Fibroblast of pulmonary artery (primary cell): ENCODE data around the gene SEC14L5.

Experiments used
- DNase-seq: peaks from one replicate; pipeline ENCODE4 v3.0.0-alpha.2; 2010; ENCODE audit warnings: low read depth
- H3K4me3 ChIP-seq: replicated peaks from 2 replicates; pipeline ENCODE4 v1.5.1; 2011; ENCODE audit warnings: low read depth, mild to moderate bottlenecking, control low read depth, low read length, moderate library complexity
- TF ChIP-seq, protein P1 (sequence below): IDR thresholded peaks from 2 replicates; pipeline ENCODE4 v1.5.1; 2011; ENCODE audit warnings: mild to moderate bottlenecking, control low read depth, low read length, inconsistent platforms; ENCODE audit errors: missing control alignments

Gene SEC14L5

DNA sequence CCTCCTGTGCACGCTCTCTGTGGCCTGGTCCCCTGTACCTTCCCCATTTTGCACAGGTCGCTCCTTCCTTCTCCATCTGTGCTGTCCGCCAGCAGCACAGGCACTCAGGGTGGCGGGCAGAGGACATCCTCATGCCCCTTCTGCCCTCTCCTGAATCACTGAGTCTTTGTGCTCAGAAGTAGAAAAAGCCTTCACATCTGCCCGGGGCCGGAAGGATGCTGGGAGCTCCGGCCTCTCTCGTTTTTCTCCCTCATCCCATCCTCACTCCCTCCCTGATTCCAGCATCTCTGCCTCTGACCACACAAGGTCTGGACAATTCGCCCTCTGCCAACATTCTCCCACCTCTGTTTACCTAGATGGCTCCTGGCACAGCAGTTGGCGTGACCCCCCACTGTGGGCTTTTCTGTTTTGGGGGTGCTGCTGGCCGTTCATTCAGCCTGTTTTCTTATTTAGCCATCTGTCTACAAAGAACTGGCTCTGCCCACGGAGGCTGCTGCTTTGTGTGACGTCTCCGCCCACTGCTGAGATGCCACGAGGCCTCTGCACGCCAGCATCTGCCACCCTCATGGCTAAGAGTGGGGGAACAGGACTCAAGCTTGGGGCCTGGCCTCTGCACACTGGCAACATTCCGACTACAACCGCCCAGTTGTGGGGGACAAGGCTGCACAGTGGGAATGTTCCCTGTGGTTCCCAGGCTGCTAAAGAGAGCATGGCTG is 36.7 kb downstream of the SEC14L5 start:
- H3K4me3 ChIP-seq, result no peak overlapping the region
- TF ChIP-seq, protein P1, sequence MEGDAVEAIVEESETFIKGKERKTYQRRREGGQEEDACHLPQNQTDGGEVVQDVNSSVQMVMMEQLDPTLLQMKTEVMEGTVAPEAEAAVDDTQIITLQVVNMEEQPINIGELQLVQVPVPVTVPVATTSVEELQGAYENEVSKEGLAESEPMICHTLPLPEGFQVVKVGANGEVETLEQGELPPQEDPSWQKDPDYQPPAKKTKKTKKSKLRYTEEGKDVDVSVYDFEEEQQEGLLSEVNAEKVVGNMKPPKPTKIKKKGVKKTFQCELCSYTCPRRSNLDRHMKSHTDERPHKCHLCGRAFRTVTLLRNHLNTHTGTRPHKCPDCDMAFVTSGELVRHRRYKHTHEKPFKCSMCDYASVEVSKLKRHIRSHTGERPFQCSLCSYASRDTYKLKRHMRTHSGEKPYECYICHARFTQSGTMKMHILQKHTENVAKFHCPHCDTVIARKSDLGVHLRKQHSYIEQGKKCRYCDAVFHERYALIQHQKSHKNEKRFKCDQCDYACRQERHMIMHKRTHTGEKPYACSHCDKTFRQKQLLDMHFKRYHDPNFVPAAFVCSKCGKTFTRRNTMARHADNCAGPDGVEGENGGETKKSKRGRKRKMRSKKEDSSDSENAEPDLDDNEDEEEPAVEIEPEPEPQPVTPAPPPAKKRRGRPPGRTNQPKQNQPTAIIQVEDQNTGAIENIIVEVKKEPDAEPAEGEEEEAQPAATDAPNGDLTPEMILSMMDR, result no peak

DNA sequence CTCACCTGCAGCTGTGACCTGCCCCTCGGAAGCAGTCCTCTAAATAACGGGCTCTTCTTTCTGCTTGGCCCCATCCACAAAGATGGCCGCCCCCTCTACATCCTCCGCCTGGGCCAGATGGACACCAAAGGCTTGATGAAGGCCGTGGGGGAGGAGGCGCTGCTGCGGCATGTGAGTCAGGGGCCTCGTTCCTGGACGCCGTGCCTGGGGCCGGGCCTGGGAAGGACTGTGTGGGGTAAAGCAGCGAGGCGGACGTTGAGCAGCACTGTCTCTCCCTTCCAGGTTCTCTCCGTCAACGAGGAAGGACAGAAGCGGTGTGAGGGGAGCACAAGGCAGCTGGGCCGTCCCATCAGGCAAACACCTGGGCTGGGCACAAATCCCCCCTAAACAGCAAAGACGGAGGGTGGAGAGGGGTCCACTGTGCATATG is 42.5 kb downstream of the SEC14L5 start:
- H3K4me3 ChIP-seq, result no peak overlapping the region
- no peak for DNase-seq
- TF ChIP-seq, protein P1, result no peak

More for the DNA sequence above, 36.7 kb downstream of the SEC14L5 start:
- DNase-seq, result no peak

GRCh38 chr16:5001571-5001970 is 43.4 kb downstream of the SEC14L5 start:
- DNase-seq, result no peak
- H3K4me3 ChIP-seq, result no peak overlapping the region
- TF ChIP-seq, protein P1, result no peak

GRCh38 chr16:5001986-5002385 is 43.9 kb downstream of the SEC14L5 start:
- TF ChIP-seq, protein P1, result no peak
- no peak for DNase-seq
- no peak overlapping the region for H3K4me3 ChIP-seq

GRCh38 chr16:5002699-5003143 is 44.6 kb downstream of the SEC14L5 start:
- TF ChIP-seq, protein P1, result no peak
- DNase-seq, result no peak
- no peak overlapping the region for H3K4me3 ChIP-seq

DNA sequence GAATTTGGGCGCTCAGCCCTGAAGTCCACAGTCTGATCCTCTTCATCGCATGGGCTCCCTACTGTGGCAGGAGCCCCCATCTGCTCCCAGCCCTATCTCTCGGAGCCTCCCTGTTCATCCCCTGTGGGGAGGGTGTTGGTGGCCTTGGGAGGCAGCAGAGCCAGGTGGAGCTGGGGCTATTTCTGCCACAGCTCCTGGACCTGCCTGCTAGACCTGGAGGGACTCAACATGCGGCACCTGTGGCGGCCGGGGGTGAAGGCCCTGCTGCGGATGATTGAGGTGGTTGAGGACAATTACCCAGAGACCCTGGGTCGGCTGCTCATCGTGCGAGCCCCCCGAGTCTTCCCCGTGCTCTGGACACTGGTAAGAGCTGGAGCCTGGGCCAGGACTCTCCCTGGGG is 45.1 kb downstream of the SEC14L5 start:
- DNase-seq, result no peak
- no peak overlapping the region for H3K4me3 ChIP-seq
- TF ChIP-seq, protein P1, result no peak

- TF ChIP-seq, protein P1, result no peak
- DNase-seq, result no peak
- no peak overlapping the region for H3K4me3 ChIP-seq
Measured at GRCh38 chr16:5003828-5004227, 45.7 kb downstream of the SEC14L5 start.
